Left ventricle myocardium superior (tissue), 1 donor: ENCODE measurements around the gene BRF1. TPM values are rescaled to one million over a fixed set of nuclear protein-coding genes. Genes with fewer than 3 reads are reported as not detected.
"Not testable (repeated sequence)": the region's sequence is repeated elsewhere in the genome, so short reads cannot be mapped to it uniquely, and the experiment has no call there.

Experiments
- ATAC-seq: fragments of 200-7000 bp; cut with Tn5 transposase; one replicate; pipeline ENCODE4 v1.9.1; 2020; ENCODE audit warnings: mild to moderate bottlenecking, moderate library complexity
- DNase-seq: peaks from one replicate; pipeline ENCODE4 v3.0.0-alpha.2; 2020
- intact Hi-C: fragments of 100-400 bp; cut with micrococcal nuclease; formaldehyde crosslinking; loops from one replicate; pipeline ENCODE4 v1.11.0; 2022
- total RNA-seq: library from RNA; stranded (reverse); fragmentation: NEBNext Ultra II Directional; extraction: Animal tissue kit (Norgen Biotek cat#: 25700); gene quantifications from one replicate; pipeline ENCODE4 v1.2.1, GENCODE V29; 2021
- donor health status: DM: no; HTN: yes; CAD: no; lungs with severe emphysema.

Gene BRF1
- total RNA-seq, 1 donor from 2014 or later = 20.3 TPM

GRCh38 chr14:105334383-105335230, 33.8 kb upstream of the BRF1 start:
- ATAC-seq (no peak), DNase-seq (no peak)
- intact Hi-C loops = no loop called here

GRCh38 chr14:105333613-105334364, 33.0 kb upstream of the BRF1 start:
- intact Hi-C loops = no loop called here
- ATAC-seq = peak; percentile 13
- DNase-seq = peak; percentile 67

GRCh38 chr14:105333020-105333490, 32.3 kb upstream of the BRF1 start:
- intact Hi-C loops = no loop called here
- ATAC-seq (no peak), DNase-seq (no peak)

GRCh38 chr14:105332350-105332874, 31.6 kb upstream of the BRF1 start:
- intact Hi-C loops = no loop called here
- DNase-seq (no peak), ATAC-seq (no peak)

- DNase-seq (no peak), ATAC-seq (no peak)
- intact Hi-C loops = no loop called here
Observed at GRCh38 chr14:105331575-105332349, 31.0 kb upstream of the BRF1 start.

- intact Hi-C loops = no loop called here
- no peak for ATAC-seq
- DNase-seq = no peak
Observed at GRCh38 chr14:105330491-105330895, 29.7 kb upstream of the BRF1 start.

- no peak for DNase-seq
- ATAC-seq = no peak
- intact Hi-C loops = no loop called here
Observed at GRCh38 chr14:105329411-105330150, 28.8 kb upstream of the BRF1 start.

GRCh38 chr14:105328678-105329390, 28.0 kb upstream of the BRF1 start:
- DNase-seq = no peak
- no peak for ATAC-seq
- intact Hi-C loops = no loop called here

- DNase-seq = no peak
- intact Hi-C loops = no loop called here
- ATAC-seq = no peak
Observed at GRCh38 chr14:105328070-105328677, 27.4 kb upstream of the BRF1 start.

GRCh38 chr14:105327695-105328045, 26.9 kb upstream of the BRF1 start:
- ATAC-seq, intact Hi-C loops, DNase-seq: not testable (repeated sequence)

- ATAC-seq (peak; percentile 66), DNase-seq (peak; percentile 68)
- intact Hi-C loops = no loop called here
Observed at GRCh38 chr14:105326891-105327694, 26.3 kb upstream of the BRF1 start.

GRCh38 chr14:105326568-105326867, 25.7 kb upstream of the BRF1 start:
- no peak for DNase-seq
- no peak for ATAC-seq
- intact Hi-C loops = no loop called here

- ATAC-seq (no peak), DNase-seq (no peak)
- intact Hi-C loops = no loop called here
Observed at GRCh38 chr14:105325716-105326567, 25.1 kb upstream of the BRF1 start.

GRCh38 chr14:105325303-105325702, 24.5 kb upstream of the BRF1 start:
- ATAC-seq (no peak), DNase-seq (no peak)
- intact Hi-C loops = no loop called here

- ATAC-seq = no peak
- no peak for DNase-seq
- intact Hi-C loops = no loop called here
Observed at GRCh38 chr14:105324871-105325270, 24.1 kb upstream of the BRF1 start.

- ATAC-seq (peak; percentile 86), DNase-seq (peak; percentile 82)
- intact Hi-C loops = no loop called here
Observed at GRCh38 chr14:105324080-105324778, 23.4 kb upstream of the BRF1 start.
